Right renal pelvis (tissue), 4 donors: ENCODE measurements around the gene PRM3. TPM values are rescaled to one million over a fixed set of nuclear protein-coding genes. Genes with fewer than 3 reads are reported as not detected.

ENCODE experiments used
- DNase-seq, 4 donors: peaks; one replicate each; pipeline ENCODE4 v3.0.0-alpha.2; 2013; ENCODE audit warnings: low read depth in 4 of 4, low spot score in 3 of 4, missing footprints in 1 of 4
- polyA plus RNA-seq, 4 donors: library from polyadenylated mRNA; unstranded; fragments of 120-200 nt; gene quantifications; one replicate each; pipeline ENCODE4 v1.2.1, GENCODE V29; 2013; ENCODE audit not compliant: insufficient read length in 4 of 4

Gene PRM3
- not detected for polyA plus RNA-seq

- no peak for DNase-seq
Observed at GRCh38 chr16:11272921-11273720, at the start of gene PRM3. TSS of gene PRM3 (minus strand) at chr16:11273629. CDS start at chr16:11273595, 34 bp downstream.

- DNase-seq = no peak
Observed at GRCh38 chr16:11322823-11323222, 49.4 kb upstream of the PRM3 start.

GRCh38 chr16:11321662-11322061 is 48.2 kb upstream of the PRM3 start:
- no peak for DNase-seq

GRCh38 chr16:11320170-11320569 is 46.7 kb upstream of the PRM3 start:
- no peak for DNase-seq

- DNase-seq = no peak
Observed at GRCh38 chr16:11319529-11320146, 46.2 kb upstream of the PRM3 start.

- DNase-seq = no peak
Observed at GRCh38 chr16:11318817-11319216, 45.4 kb upstream of the PRM3 start.

- no peak for DNase-seq
Observed at GRCh38 chr16:11316331-11317015, 43.0 kb upstream of the PRM3 start.

GRCh38 chr16:11315510-11315909 is 42.1 kb upstream of the PRM3 start:
- DNase-seq = peak in 1 of 4 donors; percentile 73

- no peak for DNase-seq
Observed at GRCh38 chr16:11314309-11314894, 41.0 kb upstream of the PRM3 start.

GRCh38 chr16:11313493-11314308 is 40.3 kb upstream of the PRM3 start:
- no peak for DNase-seq

- DNase-seq = no peak
Observed at GRCh38 chr16:11312718-11313492, 39.5 kb upstream of the PRM3 start.

GRCh38 chr16:11310997-11311561 is 37.6 kb upstream of the PRM3 start:
- DNase-seq = no peak

- no peak for DNase-seq
Observed at GRCh38 chr16:11310634-11310977, 37.2 kb upstream of the PRM3 start.

GRCh38 chr16:11309895-11310633 is 36.6 kb upstream of the PRM3 start:
- DNase-seq = no peak

GRCh38 chr16:11308493-11309283 is 35.3 kb upstream of the PRM3 start:
- no peak for DNase-seq

- DNase-seq = no peak
Observed at GRCh38 chr16:11307639-11308492, 34.4 kb upstream of the PRM3 start.
